GM19467 (cell line): ENCODE results near the gene PPP1R3E.
"Not testable (repeated sequence)": the region's sequence is repeated elsewhere in the genome, so short reads cannot be mapped to it uniquely, and the experiment has no call there.

Experiments used
- ATAC-seq: cut with Tn5 transposase; IDR thresholded peaks from one replicate; pipeline ENCODE4 v1.9.1; 2021; ENCODE audit warnings: mild to moderate bottlenecking, moderate library complexity; ENCODE audit not compliant: unreplicated experiment

The PPP1R3E gene

DNA sequence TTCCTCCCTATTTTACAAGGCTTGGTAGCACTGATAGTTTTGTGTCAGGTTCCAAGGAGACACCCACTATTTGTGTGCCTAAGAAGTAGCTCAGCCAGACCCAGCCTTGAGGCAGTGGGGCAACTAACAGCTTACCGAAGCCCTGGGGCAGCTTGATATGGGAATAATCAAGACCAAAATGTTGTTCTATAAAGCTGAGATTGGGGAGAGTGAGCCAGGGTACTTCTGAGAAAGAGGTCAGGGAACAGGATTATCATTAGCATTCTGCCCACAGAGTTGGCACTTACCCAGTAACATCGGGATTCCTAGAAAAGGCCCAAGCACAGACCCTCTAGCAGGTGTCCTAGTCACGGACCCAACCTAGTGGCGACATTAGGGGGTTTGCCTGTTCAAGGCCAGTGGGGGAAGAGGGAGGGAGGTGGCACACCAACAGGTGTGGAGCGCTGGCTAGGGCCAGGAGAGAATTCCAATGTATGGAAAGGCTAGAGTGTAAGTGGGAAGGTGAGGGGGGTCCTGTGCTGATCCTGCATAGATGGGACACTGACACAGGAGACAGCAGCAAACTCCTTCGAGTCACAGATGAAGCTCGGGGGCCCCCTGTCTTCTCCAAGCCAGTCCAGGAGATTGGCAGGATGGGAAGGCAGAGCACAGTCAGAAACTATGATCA, 4.9 kb downstream of the PPP1R3E start:
- ATAC-seq, result no peak

DNA sequence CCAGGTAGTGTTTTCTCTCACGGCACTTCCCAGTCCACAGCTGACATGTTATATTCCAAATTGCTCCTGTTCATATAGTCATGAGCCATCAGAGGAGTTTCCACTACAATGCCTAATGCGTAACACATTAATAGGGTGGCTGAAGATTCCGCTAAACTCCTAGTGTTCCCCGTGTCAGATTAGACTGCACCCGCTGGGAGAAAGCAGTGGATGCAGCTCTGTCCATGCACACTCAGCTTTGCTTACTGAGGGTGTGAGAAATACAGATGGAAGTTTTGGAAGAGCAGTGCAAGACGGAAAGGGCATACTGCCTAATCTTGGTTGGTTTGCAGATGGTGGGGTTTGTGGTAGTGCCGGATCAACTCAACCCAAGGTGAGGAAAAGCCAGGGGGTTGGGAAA, 5.6 kb downstream of the PPP1R3E start:
- ATAC-seq, result no peak

DNA sequence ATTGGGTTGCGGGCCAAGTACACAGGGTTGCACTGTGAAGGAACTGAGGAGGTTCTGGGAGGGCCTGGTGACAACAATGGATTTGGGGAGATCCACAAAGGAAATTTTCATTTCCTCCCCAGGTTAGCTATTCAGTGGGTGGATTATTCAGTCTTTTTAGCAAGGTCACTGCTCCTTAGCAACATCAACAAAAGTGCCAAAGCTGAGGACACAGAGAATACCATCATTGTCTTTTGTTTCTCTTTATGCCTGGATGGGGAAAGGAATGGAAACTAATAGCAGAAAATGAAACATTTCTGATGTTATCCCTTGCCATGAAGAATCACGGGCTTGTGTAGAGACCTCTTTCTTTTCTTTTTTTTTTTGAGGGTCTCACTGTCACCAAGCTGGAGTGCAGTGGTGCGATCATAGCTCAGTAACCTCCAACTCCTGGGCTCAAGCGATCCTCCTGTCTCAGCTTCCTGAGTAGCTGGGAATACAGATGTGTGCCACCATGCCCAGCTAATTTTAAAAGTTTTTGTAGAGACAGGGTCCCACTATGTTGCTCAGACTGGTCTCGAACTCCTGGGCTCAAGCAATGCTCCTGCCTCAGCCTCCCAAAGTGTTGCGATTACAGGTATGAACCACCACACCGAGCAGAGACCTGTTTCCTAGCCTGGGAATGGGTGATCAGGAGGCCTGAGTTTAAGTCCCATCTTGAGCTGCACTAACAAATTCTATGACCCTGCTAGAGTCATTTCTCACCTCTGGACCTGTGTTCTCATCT, 6.5 kb downstream of the PPP1R3E start:
- ATAC-seq, result no peak

DNA sequence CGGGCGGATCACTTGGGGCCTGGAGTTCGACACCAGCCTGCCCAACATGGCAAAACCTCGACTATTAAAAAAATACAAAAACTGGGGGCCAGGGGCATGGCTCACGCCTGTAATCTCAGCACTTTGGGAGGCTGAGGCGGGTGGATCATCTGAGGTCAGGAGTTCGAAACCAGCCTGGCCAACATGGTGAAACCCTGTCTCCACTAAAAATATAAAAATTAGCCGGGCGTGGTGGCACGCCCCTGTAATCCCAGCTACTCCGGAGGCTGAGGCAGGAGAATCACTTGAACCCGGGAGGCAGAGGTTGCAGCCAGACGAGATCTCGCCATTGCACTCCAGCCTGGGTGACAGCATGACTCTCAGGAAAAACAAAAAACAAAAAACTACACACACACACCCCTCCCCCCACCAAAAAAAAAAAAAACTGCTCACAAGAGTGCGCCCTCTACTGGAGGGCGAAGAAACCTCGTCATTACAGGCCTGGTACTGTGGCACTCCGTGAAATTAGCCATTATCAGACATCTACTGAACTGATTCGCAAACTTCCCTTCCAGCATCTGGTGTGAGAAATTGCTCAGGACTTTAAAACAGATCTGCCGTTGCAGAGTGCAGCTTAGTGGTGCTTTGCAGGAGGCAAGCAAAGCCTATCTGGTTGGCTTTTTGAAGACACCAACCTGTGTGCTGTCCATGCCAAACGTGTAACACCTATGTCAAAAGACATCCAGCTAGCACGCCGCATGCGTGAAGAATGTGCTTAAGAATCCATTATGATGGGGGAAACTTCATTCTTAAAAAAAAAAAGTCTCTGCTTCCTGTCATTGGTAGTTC, 7.7 kb downstream of the PPP1R3E start:
- ATAC-seq, result no peak

DNA sequence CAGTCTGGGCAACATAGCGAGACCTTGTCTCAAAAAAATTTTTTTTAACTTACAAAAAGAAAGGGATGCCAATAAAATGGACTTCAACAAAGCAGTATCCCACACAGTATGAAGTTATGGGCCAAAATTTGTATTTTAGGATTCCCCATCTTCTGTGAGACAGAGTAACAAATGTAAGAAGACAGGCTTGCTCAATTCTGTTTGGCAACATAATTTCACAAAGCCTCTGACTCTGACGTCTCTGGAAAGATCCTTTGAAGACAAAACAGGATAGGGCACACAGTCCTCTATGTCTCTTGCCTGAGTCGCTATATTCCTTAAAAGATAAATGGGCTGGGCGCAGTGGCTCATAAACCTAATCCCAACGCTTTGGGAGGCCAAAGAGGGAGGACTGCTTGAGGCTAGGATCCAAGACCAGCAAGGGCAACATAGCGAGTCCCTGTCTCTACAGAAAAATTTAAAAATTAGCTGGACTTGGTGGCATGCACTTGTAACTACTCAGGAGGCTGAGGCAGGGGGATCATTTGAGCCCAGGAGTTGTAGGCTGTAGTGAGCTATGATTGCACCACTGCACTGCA, 15.7 kb downstream of the PPP1R3E start:
- no peak for ATAC-seq

GRCh38 chr14:23286020-23286901, 16.4 kb downstream of the PPP1R3E start, which contains the start of gene HOMEZ:
Gene HOMEZ (minus strand): TSS chr14:23286132. CDS start chr14:23285952, 180 bp downstream.
- ATAC-seq, result peak; percentile 97

DNA sequence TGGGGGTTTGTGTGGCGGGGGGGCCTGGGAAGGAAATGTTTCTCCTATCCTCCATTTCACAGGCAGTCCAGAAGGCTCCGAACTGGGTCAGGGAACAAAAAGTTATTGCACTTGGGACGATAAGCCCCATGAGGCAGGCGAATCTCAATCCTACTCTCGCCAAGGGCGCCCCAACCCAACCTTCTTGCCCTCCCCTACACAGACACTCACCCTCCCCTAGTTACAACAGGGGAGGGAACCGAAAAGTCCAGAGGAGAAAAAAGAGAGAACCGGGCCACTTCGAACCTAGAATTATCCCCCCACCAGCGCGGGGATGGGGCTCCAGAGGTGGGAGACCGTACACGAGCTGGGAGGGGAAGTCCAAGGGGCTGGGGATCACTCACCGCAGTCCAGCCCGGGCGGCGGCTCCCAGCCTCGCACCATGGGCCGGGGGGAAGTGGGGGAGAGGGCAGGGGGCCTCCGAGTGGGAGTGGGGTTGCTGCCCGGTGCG, 17.1 kb downstream of the PPP1R3E start:
- ATAC-seq, result peak; percentile 13

- no peak for ATAC-seq
These were observed 17.8 kb downstream of the PPP1R3E start for GRCh38 chr14:23284654-23285529.

- ATAC-seq, result no peak
These were observed 21.4 kb downstream of the PPP1R3E start for GRCh38 chr14:23281247-23281646.

DNA sequence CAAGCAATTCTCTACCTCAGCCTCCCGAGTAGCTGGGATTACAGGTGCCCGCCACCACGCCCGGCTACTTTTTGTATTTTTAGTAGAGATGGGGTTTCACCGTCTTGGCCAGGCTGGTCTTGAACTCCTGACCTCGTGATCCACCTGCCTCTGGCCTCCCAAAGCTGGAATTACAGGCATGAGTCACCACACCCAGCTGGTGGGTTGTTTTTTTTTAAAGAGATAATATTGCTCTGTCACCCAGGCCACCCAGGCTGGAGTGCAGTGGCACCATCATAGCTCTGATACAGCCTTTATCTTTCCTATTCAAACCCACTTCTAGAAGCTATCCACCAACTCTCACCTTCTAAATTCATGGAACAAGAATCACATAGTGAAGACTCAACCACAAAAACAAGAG, 24.7 kb downstream of the PPP1R3E start:
- not testable (repeated sequence) for ATAC-seq

DNA sequence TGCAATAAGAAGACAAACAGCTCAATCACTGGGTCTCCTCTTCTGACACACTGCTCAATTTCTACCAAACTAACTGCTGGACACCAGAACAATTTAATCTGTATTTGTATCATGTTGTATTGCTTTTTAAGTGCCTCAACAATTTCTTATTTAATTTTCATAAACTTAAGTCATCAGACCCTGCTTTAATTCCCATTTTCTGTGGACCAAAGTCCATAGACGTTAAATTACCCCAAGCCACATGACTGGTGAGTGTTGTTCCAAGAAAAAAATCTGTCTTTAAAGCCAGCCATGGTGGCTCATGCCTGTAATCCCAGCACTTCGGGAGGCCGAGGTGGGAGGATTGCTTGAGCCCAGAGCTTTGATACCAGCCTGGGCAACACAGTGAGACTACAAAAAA, 25.5 kb downstream of the PPP1R3E start:
- ATAC-seq, result no peak

DNA sequence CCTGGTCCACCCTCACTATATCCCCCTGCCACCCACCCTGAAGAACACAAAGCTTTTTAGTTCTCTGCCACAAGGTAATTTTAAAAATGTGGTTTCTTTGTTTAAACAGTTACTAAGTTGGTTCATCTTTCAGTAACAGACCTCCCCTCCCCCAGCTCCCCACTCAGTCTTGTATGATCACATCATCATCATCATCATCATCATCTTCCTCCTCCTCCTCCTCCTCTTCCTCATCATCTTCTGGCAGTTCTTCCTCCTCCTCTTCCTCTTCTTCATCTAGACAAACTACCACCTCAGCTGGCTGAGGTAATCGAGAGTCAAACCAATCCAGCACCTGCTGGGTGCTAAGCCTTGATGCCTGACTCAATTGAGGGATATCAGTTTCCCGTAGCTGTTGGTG, 27.2 kb downstream of the PPP1R3E start:
- ATAC-seq, result no peak

- no peak for ATAC-seq
These were observed 33.5 kb downstream of the PPP1R3E start for GRCh38 chr14:23269193-23269592.

GRCh38 chr14:23260849-23261248, 41.8 kb downstream of the PPP1R3E start:
- not testable (repeated sequence) for ATAC-seq

DNA sequence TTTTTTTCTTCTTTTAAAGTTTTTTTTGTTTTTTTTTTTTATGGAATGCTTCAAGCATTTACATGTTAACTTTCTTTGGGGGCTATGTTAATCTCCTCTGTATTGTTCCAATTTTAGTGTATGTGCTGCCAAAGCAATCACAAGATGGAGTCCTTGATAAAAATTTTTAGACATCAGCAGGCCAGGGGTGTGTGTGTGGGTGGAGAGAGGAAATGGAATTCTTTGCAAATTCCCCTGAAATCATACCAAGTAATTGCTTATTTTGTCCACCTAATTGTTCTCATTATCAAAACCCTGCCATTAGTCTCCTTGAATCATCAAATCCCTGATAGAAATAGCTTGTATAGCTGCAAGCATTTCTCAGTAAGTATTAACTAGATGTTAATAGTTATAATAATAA, 43.2 kb downstream of the PPP1R3E start:
- no peak for ATAC-seq

DNA sequence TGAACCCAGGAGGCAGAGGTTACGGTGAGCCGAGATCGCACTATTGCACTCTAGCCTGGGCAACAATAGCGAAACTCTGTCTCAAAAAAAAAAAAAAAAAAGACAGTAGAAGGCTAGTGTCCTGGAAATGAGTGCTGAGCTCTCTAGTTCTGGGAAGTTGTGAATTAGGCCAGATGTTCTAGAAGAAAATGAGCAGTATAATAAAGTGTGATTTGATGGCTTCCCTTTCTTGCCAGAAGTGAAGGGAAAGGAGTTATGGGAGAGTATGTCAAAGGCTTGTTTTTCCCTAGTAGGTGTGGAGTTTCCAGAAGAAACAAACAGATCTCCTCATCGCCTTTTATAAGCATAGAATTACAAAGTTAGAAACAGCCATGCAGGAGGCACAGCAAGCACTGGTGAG, 44.4 kb downstream of the PPP1R3E start:
- no peak for ATAC-seq

DNA sequence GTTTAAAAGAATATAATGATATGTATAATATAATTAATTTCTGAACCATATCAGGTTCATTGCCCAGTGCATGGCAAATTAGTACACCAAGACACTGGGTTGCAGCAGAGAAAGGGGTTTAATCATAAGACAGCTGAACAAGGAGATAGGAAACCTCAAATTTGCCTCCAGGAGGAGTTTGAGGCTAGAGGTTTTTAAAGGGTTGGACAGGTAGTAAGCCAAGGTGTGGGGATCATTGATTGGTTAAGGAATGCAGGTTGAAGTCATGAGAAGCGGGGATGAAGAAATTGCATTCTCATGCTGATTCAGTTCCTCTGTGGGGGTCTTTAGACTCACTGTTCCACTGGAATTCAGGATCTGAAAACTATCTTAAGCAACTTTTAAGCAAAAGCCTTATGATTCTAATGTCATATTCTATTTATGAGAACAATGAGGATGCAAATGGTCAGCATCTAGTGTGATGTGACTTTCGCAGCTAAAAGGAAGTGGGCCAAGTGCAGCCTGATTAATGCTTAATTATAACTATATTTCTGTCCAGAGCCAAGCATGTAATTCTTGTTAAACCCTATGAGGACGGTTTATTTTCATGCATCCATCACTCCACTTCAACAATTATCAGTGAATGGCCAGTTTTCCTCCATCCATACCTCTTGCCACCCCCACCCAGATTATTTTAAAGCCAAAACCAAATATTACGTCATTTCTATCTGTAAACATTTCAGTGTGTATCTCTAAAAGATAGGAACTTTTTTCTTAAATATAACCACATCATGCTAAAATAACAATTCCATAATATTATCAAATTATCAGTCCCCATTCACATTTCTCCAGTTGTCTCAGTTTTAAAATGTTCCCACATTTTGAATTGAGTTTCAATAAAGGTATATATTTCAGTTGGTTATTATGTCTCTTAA, 50.0 kb downstream of the PPP1R3E start:
- no peak for ATAC-seq

DNA sequence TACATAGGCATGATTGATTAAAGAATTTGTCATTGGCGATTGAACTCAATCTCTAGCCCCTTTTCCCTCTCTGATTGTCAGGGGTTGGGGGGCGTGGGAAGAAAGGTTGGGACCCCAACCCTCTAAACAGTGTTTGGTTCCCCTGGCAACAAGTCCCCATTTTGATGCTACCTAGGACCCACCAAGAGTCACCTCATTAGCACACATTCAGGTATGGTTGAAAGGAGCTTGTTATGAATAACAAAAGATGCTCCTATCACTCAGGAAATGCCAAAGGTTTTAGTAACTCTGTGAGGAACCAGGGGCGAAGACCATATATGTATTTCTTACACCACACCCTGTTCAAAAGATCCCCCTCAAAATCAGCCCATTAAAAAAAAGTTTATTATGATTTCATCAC, 50.7 kb downstream of the PPP1R3E start:
- ATAC-seq, result no peak
